NOMO-1 treated with dmso at 0.1 percent for 144 hours (cell line): ENCODE data around the gene LRRK2.
A peak's percentile ranks its signal among the peaks of the same experiment; 100 is the strongest.
"Not testable (repeated sequence)": the region's sequence is repeated elsewhere in the genome, so short reads cannot be mapped to it uniquely, and the experiment has no call there.

Experiments
- DNase-seq: peaks from one replicate; lab custom pipeline; 2025; ENCODE audit not compliant: unreplicated experiment; lab: John Stamatoyannopoulos, UW

Gene LRRK2

DNA sequence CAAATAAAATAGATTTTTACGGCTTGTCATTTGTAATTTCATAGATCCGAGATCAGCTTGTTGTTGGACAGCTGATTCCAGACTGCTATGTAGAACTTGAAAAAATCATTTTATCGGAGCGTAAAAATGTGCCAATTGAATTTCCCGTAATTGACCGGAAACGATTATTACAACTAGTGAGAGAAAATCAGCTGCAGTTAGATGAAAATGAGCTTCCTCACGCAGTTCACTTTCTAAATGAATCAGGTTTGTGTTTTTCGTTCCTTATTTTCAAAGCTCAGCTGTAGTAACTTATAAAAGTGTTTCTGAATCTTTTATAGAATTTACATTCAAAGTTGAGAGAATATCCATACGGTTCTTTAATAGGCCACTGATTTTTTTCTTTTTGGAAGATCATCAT is 89.1 kb downstream of the LRRK2 start:
- peak; percentile 28 for DNase-seq

DNA sequence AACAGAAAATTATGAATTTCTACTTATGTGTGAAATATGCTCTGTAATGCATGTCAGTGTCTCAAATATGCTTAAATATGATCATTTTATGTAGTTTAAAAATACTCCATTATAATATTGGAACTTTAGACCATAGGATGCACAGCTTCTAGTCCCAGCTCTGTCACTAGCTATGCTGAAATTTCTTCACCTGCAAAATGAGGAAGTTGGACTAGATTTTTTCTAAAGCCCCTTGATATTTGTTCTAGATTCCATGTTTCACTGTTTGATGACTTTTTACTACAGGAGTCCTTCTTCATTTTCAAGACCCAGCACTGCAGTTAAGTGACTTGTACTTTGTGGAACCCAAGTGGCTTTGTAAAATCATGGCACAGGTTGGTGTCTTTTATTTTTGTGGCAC is 90.1 kb downstream of the LRRK2 start:
- peak; percentile 47 for DNase-seq

DNA sequence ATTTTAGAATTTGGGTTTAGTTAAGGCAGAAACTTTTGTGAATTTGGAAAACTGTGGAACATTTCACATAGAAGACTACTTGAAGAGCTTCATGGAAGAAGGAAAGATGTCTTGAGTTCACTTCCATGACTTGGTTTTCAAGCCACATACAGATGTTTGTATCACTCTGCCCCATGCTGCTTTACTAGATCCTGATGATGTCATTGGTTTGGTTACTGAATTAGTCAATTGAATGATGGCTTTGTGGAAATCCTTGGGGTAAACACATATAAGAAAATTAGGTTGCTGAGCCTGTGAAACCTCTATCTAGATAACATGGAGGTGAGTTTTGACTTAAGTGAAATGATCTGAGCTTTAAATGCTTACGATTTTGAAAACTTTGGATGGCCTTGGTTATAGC is 90.6 kb downstream of the LRRK2 start:
- no peak for DNase-seq

GRCh38 chr12:40324261-40324660 is 99.5 kb downstream of the LRRK2 start:
- DNase-seq = no peak

GRCh38 chr12:40325349-40325960 is 100.7 kb downstream of the LRRK2 start:
- DNase-seq = peak; percentile 7

DNA sequence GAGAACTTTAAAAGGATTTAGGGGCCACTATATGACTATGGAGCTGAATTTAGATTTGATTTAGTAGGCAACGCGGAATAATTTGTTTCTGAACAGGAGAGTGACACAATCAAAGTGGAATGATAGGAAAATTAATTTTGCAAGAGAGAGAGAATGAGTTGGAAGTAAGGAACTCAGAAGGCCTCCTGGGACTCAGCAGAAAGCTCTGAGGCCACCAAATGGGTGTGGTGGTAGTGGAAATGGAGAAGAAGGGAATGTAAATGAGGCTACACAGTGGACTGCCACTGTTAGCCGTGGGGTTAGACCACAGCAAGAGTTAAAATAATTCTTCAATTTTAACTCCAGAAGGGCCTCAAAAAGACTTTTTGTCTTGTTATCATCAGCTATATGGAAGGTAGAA is 102.7 kb downstream of the LRRK2 start:
- no peak for DNase-seq

DNA sequence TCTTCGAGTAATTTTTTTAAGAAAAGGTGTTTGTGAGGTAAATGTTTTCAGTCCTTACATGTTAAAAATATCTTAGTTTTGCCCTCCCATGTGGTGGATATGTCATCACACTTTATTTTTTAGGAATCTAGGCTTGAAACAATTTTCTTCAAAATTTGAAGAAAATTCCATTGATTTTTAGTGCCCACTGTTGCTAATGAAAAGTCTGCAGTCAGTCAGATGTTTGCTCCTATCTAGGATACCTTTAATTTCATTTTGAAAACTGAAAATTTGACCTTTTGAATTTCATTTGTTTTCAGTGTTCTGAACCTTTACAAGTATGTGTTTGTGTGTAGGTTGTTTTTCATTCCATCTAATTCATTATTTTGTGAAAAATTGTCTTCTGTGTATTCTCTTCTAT is 105.4 kb downstream of the LRRK2 start:
- no peak for DNase-seq

DNA sequence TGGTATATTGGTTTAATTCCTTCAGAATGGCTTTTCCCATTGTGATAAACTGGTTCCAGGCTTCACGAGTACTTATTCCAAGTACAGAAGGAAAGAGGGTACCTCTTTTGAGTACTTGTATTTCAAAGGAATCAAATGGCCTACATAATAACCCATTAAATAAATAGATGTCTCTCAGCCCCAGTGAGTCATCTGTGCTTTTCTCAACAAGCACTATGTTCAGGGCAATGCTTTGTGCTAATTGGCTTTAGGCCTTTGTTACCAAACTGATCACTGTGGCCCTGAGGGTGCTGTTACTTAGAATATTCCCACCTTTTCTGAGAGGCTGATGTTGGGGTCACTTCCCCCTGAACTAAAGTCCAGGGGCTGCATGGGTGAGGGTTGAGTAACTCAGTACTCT is 107.1 kb downstream of the LRRK2 start:
- DNase-seq = no peak

- DNase-seq = no peak
Measured at GRCh38 chr12:40335991-40336390, 111.2 kb downstream of the LRRK2 start.

- no peak for DNase-seq
Measured at GRCh38 chr12:40336573-40337199, 111.9 kb downstream of the LRRK2 start.

DNA sequence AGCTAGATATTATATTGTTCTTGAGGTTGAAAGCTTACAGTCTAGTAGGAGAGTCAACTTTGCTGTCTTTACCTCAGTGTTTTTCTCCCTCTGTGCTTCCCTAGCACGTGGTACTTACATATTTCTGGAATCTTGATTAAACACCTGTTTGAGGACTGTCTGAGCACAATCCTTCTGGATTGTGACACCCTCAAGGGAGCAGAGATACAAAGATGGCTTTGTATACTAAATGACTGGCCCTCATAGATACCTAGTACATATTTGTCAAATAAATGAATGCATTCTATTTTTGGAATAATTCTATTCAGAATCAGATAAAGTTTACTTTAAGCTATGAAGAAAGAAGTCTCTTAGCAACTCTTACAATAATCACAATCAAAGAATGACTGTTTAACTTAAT is 113.3 kb downstream of the LRRK2 start:
- DNase-seq = no peak

GRCh38 chr12:40338621-40339020 is 113.8 kb downstream of the LRRK2 start:
- DNase-seq = no peak

DNA sequence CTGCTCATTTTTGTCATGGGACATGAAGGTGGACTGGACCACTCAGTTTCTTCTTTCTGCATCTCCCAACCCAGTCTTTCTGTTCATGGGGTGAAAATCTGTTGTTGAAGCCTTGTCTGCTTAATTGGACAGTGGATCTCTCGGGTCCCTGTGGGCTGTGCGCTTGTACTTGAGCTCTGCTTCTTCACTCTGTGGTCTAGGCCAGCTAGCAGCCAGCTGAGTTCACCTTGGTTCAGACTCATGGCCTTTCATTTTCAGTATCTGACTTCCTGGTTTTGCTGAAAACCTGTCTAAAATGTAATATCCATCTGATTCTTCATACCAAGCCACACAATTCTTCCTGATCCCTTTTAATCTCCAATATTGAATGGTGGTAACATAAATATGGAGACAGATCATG is 117.2 kb downstream of the LRRK2 start:
- DNase-seq = no peak

DNA sequence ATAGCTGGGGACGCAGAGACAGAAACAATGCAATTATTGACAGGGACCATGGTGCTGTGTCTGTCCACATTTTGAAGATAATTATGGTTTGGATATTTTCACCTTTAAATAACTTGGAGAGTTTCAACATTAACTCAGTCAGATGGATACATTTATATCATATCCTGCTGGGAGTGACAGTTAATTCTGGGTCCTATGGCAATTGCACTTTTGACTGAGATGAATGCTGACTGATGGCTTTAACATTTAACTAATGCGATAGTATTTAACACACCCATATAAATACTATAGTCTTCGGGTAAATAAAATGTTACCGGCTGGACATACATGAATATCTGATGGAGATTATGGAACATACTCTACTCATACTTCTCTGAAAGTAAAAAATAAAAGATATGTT is 118.3 kb downstream of the LRRK2 start:
- no peak for DNase-seq

- DNase-seq = no peak
Measured at GRCh38 chr12:40344312-40344711, 119.5 kb downstream of the LRRK2 start.

- DNase-seq = no peak
Measured at GRCh38 chr12:40351976-40352375, 127.2 kb downstream of the LRRK2 start.

DNA sequence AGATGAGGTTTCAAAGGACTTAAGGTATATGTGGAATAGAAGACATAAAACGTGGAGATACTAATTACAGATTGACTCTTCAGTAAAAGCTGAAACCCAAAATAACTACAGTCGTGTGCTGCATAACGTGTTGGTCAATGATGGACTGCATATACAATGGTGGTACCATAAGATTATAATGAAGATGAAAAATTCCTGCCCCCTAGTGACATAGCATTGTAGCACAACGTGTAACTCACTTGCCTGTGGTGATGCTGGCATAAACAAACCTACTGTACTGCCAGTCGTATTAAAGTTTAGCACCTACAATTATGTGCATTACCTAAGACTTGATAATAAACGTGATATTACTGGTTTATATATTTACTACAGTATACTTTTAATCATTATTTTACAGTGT is 150.3 kb downstream of the LRRK2 start:
- no peak for DNase-seq

- no peak for DNase-seq
Measured at GRCh38 chr12:40376533-40377267, 151.9 kb downstream of the LRRK2 start.

DNA sequence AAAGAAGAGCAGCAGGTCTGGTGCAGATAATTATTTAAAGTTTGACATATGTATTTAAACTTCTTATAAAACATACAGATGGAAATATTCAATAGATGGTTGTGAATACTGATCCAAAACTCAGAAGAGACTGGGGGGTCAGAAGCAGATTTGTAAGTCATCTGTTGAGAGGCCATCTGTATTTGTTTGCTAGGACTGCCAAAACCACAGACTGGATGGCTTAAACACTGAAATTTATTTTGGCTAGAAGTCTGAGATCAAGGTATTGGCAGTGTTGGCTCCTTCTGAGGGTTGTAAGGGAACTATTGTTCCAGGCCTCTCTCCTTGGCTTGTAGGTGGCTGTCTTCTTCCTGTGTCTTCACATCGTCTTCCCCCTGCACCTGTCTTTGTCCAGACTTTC is 153.9 kb downstream of the LRRK2 start:
- no peak for DNase-seq

DNA sequence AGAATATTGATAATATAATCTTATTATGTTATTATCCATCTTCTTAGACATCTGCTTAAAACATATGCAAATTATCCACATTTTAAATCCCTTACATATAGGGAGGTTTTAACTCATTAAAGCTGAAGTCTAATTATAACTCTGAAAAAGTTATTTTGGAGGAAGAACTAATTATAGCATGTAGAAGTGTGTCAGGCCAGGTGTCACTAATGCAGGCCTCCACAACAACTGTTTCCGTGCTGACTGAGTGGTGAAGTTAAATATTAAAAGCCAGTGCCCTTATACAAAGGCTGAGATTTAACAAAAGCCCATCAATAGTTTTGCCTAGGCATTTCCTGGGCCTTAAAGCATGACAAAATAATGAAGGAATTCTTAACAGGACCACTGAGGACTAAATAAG is 157.4 kb downstream of the LRRK2 start:
- DNase-seq = no peak

- not testable (repeated sequence) for DNase-seq
Measured at GRCh38 chr12:40387279-40387678, 162.5 kb downstream of the LRRK2 start.

- DNase-seq = no peak
Measured at GRCh38 chr12:40390980-40391379, 166.2 kb downstream of the LRRK2 start.
